OCI-LY1 (cell line): ENCODE measurements around the gene GNAI2.

Experiments used
- H2AFZ ChIP-seq: fragments of 200-600 bp; sonication (generic), shearing (Covaris generic); 2 replicates; pipeline ENCODE4 v1.6.0; 2014; ENCODE audit warnings: antibody characterized with exemption, mild to moderate bottlenecking, low read length
- H3F3A ChIP-seq: fragments of 200-600 bp; sonication (generic), shearing (Covaris generic); 2 replicates; pipeline ENCODE4 v1.6.0; 2014; ENCODE audit warnings: mild to moderate bottlenecking, antibody characterized with exemption, low read length, moderate library complexity; ENCODE audit not compliant: insufficient read depth
- H3K27ac ChIP-seq: fragments of 200-600 bp; sonication (generic); 2 replicates; pipeline ENCODE4 v1.5.1; 2014; ENCODE audit warnings: low read length, mixed run types, mild to moderate bottlenecking, low read depth; ENCODE audit not compliant: poor library complexity, severe bottlenecking
- H3K27me3 ChIP-seq: fragments of 200-600 bp; sonication (generic); 2 replicates; pipeline ENCODE4 v1.6.0; 2014; ENCODE audit warnings: antibody characterized with exemption, mild to moderate bottlenecking, low read length, moderate library complexity; ENCODE audit not compliant: insufficient read depth
- H3K36me3 ChIP-seq: fragments of 200-600 bp; sonication (generic); 2 replicates; pipeline ENCODE4 v1.6.1; 2014; ENCODE audit warnings: mild to moderate bottlenecking, antibody characterized with exemption, low read length, moderate library complexity, mixed read lengths; ENCODE audit not compliant: insufficient read depth
- H3K4me1 ChIP-seq: fragments of 200-600 bp; sonication (generic); 2 replicates; pipeline ENCODE4 v1.5.1; 2014; ENCODE audit warnings: mild to moderate bottlenecking, low read length, moderate library complexity; ENCODE audit not compliant: insufficient read depth, severe bottlenecking
- H3K4me2 ChIP-seq: fragments of 200-600 bp; sonication (generic), shearing (Covaris generic); 2 replicates; pipeline ENCODE4 v1.6.1; 2014; ENCODE audit warnings: low read length
- H3K4me3 ChIP-seq: fragments of 200-600 bp; sonication (generic); 2 replicates; pipeline ENCODE4 v1.5.1; 2014; ENCODE audit warnings: low read length, low read depth, mild to moderate bottlenecking, mixed read lengths; ENCODE audit not compliant: poor library complexity, severe bottlenecking
- H3K79me2 ChIP-seq: fragments of 200-600 bp; shearing (Covaris generic); 2 replicates; pipeline ENCODE4 v1.6.1; 2016; ENCODE audit warnings: mixed run types, low read length, mixed read lengths; ENCODE audit not compliant: insufficient read depth
- H3K9ac ChIP-seq: fragments of 200-600 bp; sonication (generic), shearing (Covaris generic); 2 replicates; pipeline ENCODE4 v1.6.1; 2014; ENCODE audit warnings: mild to moderate bottlenecking, low read length, mixed read lengths
- H3K9me2 ChIP-seq: fragments of 200-600 bp; sonication (generic), shearing (Covaris generic); 2 replicates; pipeline ENCODE4 v1.6.1; 2014; ENCODE audit warnings: low read depth, mild to moderate bottlenecking, low read length, mixed read lengths
- H3K9me3 ChIP-seq: fragments of 200-600 bp; shearing (Covaris generic); 2 replicates; pipeline ENCODE4 v1.6.1; 2014; ENCODE audit warnings: low read length, mixed read lengths
- H4K20me1 ChIP-seq: fragments of 200-600 bp; sonication (generic), shearing (Covaris generic); 2 replicates; pipeline ENCODE4 v1.6.0; 2016; ENCODE audit warnings: mild to moderate bottlenecking, low read length; ENCODE audit not compliant: insufficient read depth
- EZH2 ChIP-seq: fragments of 200-600 bp; sonication (generic), shearing (Covaris generic); IDR thresholded peaks from 2 replicates; pipeline ENCODE4 v1.8.0; 2017; ENCODE audit warnings: borderline replicate concordance, mixed run types, mild to moderate bottlenecking, antibody characterized with exemption, low read length, moderate library complexity, mixed read lengths
- TF ChIP-seq, protein P1 (sequence below): fragments of 200-600 bp; sonication (generic), shearing (Covaris generic); IDR thresholded peaks from 2 replicates; pipeline ENCODE4 v1.5.1; 2017; ENCODE audit warnings: mild to moderate bottlenecking, antibody characterized with exemption, low read length, moderate library complexity, mixed read lengths

Gene GNAI2

GRCh38 chr3:50275996-50276761 lies 40.2 kb downstream of the GNAI2 start:
- Histone ChIP-seq H3K27ac (no peak overlapping the region), H2AFZ (no peak overlapping the region), H3K79me2 (no peaks in the 10 kb centered on the region), H3K9me3 (no peaks in the 10 kb centered on the region), H3K4me3 (no peak overlapping the region), H3K4me2 (no peak overlapping the region), H4K20me1 (no peaks in the 10 kb centered on the region), H3K9ac (no peak overlapping the region), H3F3A (no peaks in the 10 kb centered on the region), H3K27me3 (no peaks in the 10 kb centered on the region), H3K9me2 (no peaks in the 10 kb centered on the region), H3K4me1 (peaks cover 6% of the 10 kb centered on the region), H3K36me3 (no peaks in the 10 kb centered on the region)
- TF ChIP-seq EZH2, result no peak
- TF ChIP-seq, protein P1, sequence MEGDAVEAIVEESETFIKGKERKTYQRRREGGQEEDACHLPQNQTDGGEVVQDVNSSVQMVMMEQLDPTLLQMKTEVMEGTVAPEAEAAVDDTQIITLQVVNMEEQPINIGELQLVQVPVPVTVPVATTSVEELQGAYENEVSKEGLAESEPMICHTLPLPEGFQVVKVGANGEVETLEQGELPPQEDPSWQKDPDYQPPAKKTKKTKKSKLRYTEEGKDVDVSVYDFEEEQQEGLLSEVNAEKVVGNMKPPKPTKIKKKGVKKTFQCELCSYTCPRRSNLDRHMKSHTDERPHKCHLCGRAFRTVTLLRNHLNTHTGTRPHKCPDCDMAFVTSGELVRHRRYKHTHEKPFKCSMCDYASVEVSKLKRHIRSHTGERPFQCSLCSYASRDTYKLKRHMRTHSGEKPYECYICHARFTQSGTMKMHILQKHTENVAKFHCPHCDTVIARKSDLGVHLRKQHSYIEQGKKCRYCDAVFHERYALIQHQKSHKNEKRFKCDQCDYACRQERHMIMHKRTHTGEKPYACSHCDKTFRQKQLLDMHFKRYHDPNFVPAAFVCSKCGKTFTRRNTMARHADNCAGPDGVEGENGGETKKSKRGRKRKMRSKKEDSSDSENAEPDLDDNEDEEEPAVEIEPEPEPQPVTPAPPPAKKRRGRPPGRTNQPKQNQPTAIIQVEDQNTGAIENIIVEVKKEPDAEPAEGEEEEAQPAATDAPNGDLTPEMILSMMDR, result no peak

- no peak for TF ChIP-seq EZH2
- TF ChIP-seq, protein P1, result no peak
- H3K4me3 ChIP-seq, result no peak overlapping the region
Measured at GRCh38 chr3:50276762-50277101, 40.7 kb downstream of the GNAI2 start.

DNA sequence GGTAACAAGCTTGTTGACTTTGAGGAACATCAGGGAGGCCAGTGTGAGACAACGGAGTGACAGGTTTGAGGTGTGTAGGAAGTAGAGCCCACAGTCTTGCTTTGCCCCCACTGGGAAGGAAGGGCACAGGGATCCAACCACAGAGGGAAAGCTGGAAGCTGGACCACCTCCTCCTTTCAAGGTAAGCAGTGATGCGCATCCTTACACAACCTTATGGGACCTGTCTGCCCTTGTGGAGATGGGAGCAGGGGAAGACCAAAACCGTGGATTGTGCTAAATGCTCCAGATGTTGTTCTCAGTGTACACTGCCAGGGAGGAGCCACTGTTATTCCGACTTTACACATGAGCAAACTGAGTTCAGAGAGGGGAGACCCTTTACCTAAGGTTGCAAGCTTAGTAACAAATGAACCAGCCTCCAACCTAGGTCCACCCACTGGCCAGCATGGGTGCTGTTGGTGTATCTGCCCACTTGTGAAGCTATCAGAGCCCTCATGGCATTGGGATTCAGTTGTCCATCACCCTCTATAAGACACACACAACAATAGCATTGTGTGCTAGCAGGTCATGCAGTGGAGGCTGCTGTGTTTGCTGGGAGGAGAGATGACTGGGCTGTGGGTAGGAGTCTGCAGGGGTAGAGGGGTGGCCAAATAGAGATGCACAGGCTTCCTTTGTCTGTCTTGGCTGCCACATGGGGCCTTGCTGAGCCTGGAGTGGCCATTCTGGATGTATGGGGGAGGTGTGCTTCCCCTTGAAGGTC lies 42.3 kb downstream of the GNAI2 start:
- H3K4me1 ChIP-seq, result peaks cover 2% of the 10 kb centered on the region
- no peak overlapping the region for H3K27ac ChIP-seq
- H2AFZ ChIP-seq, result no peak overlapping the region
- no peaks in the 10 kb centered on the region for H3K9me3 ChIP-seq
- H3K9me2 ChIP-seq, result no peaks in the 10 kb centered on the region
- no peak overlapping the region for H3K4me3 ChIP-seq
- H3K9ac ChIP-seq, result no peak overlapping the region
- H3K79me2 ChIP-seq, result no peaks in the 10 kb centered on the region
- H3K4me2 ChIP-seq, result no peak overlapping the region
- TF ChIP-seq EZH2, result no peak
- TF ChIP-seq, protein P1, result no peak
- no peaks in the 10 kb centered on the region for H3K27me3 ChIP-seq
- H3K36me3 ChIP-seq, result no peaks in the 10 kb centered on the region
- H3F3A ChIP-seq, result no peaks in the 10 kb centered on the region
- H4K20me1 ChIP-seq, result no peaks in the 10 kb centered on the region

More at GRCh38 chr3:50276762-50277101, 40.7 kb downstream of the GNAI2 start:
- no peaks in the 10 kb centered on the region for H3K79me2 ChIP-seq
- H3K9me2 ChIP-seq, result no peaks in the 10 kb centered on the region
- peaks cover 6% of the 10 kb centered on the region for H3K4me1 ChIP-seq
- no peaks in the 10 kb centered on the region for H3K27me3 ChIP-seq
- no peaks in the 10 kb centered on the region for H3K9me3 ChIP-seq
- no peaks in the 10 kb centered on the region for H3F3A ChIP-seq
- no peak overlapping the region for H3K27ac ChIP-seq
- H3K9ac ChIP-seq, result no peak overlapping the region
- H3K36me3 ChIP-seq, result no peaks in the 10 kb centered on the region
- H2AFZ ChIP-seq, result no peak overlapping the region
- no peaks in the 10 kb centered on the region for H4K20me1 ChIP-seq
- H3K4me2 ChIP-seq, result no peak overlapping the region
